Activated T-helper 1 cell treated with Interleukin-2 at 50 U/mL for 16 hours (primary cell): ENCODE measurements around the gene SATB2.

ENCODE experiments used
- DNase-seq: peaks from one replicate; pipeline ENCODE4 v3.0.0-alpha.2; 2020; ENCODE audit warnings: low read depth

SATB2 gene

GRCh38 chr2:199452260-199452990 lies 5.3 kb downstream of the SATB2 start:
- no peak for DNase-seq

DNA sequence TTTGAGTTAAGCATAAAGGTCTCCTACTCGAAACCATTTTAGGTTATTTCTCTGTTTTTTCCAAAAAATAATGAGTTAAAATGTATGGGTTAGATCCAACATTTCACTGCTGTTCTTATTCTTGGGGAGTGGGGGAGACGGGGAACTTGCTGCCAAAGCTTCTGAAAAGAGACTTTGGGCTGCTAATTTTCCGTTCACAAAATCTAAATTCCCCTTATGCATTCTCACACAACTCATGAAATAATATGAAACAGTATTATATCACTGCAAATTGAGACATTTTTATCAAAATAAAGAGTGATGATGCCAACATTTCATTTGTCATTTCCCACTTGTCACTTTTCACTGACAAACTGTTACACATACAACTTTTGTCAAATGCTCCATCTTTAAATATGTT lies 7.8 kb downstream of the SATB2 start:
- DNase-seq: no peak

- no peak for DNase-seq
These were observed 8.3 kb downstream of the SATB2 start for GRCh38 chr2:199449455-199449854.

DNA sequence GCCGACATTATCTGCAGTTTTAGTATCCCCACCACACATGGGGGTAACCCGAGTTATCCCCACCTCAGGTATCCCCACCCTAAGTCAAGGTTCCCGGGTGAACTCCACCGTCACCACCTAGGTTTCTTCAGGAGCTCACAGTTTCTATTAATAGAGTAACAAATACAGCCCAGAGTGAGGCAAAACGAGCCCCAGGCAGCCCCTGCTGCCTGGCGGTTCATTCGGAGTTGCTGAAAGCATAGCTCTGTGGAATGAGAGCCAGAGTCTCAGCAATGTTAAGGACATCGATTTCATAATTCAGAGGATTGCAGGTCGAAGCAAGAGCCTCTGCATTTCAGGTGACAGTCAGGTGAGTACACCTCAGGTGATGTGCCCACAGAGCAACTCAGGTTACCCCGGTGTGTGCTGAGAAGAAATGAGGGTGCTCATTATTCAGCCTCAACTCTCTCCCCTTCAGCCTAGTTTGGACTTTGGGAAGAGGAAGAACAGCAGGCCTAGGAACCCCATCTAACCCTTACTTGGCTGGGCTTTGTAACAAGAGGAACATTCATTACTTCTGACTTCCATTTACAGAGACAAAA lies 10.7 kb downstream of the SATB2 start:
- DNase-seq: no peak

DNA sequence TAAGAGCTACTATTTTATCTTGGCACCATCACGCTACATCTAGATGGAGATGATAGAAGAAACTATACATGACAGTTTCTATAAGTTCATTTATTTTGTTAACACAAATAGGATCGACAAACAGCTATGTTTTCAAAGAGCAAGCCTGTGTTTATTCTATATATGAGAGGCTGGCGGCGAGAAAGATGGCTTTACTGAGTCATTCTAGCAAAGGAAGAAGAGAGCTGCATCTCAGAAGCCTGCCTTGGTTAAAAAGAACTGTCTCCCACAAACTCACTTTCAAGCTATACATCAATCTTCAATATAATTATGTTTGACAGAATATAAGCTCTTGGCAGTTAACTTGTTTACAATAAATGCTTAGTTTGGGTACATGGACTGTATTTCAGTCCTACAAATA lies 13.0 kb downstream of the SATB2 start:
- no peak for DNase-seq

DNA sequence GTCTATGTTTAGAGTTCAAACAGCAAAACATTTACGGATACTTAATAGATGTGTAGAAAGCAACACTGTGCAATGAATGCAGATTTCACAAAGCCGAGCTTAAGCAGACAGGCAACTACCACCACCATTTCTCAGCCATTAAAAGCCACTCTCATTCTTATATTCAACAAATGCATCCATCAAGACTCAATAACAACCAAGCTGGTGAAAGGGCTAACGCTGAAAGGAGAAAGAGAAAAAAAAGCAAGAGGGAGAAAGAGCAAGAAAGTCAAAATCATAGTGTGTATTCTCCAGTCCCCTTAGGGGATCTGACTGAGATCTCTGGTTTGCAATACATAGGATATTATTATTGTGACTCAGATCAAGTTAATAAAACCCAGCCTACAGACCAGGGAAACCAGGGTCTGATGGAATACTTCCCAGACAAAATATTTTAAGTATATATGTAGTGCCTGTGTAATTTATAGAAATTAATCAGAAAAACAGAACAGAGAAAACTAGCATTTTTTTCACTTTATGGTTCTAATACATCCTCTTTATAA lies 14.1 kb downstream of the SATB2 start:
- DNase-seq: no peak

- DNase-seq: no peak
These were observed 15.6 kb downstream of the SATB2 start for GRCh38 chr2:199442173-199442572.

DNA sequence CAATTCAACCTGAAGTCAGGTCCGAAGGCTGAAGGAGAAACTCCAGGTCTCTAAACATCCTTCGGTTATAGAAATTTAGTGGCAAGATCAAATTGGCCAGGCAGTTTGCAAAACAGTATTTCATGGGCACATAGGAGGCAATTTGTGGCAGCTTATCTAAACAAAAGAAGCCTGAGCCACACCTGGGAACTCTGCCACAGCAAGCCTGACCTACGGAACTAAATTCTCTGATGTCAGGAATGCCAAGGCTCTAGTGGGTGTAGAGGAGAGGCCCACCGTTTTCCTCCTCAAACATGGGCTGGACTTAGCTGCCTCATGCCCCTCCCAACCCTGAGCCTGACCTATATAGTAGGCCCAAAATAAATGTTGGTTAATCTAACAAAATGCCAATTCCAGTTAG lies 16.0 kb downstream of the SATB2 start:
- DNase-seq: no peak

DNA sequence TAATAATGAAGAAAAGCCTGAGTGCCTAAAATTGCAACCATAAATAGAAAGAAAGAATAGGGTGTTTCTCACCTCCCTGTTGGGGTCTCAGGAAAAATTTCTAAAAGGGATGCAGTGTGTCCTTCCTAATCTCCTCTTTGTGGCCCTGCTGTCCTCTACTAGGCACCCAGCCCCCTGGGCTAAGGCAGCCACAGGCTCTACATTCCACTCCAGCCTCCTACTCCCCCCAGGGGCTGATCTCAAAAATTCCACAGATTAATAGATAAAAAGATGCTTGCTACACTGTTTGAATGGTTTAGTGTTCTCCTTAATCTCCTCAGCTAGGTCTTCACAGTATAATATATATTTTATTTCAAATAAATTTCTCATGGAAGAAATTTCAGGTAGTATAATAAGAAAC lies 17.6 kb downstream of the SATB2 start:
- no peak for DNase-seq

GRCh38 chr2:199439542-199439941 lies 18.2 kb downstream of the SATB2 start:
- DNase-seq: no peak

DNA sequence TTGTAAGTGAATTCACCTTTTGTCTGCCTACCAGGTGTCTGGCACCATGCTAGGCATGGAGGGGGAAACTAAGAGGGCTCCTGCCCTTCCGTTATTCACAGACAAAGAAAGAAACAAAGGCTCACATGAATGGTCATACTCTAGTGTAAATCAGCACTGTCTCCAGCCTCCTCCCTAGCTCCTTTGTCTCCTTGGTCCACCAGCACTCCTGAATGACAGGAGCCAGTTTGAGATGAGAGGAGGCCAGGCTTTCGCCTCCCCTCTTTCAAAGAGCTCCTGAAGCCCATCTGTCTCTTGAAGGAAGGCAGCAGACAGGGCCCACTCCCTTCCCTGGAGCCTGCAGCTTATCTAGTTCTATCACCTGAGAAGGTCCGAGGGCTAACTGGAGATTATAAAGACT lies 18.7 kb downstream of the SATB2 start:
- no peak for DNase-seq

GRCh38 chr2:199434555-199434954 lies 23.2 kb downstream of the SATB2 start:
- no peak for DNase-seq

DNA sequence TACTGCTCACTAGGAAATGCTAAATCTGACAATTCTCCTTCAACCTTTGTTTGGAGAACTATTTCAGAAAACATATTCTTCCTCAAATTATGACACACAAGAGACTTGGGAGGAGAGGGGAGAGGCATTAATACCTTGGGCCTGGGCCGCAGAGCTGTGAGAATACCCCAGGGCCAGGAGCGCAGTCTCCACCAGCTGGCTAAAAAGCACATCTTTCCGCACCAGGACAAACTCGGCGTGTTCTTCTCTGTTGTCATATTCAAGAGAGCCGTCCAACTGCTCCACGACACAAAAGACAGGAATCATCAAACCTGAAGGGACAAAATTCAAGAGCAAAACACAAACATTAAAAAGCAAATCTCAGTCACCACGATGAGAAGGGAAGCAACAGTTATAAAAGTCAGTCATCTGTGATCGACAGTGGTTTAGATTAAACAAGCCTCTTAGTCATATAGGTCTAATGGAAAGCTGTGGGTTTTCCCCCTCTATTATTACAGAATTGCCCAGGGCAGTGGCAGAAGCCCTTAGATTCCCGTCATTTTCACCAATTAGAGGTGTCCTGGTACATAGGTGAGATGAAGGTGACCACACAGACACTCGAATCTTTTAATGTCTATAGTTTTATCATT lies 24.4 kb downstream of the SATB2 start:
- no peak for DNase-seq

- DNase-seq: no peak
These were observed 26.0 kb downstream of the SATB2 start for GRCh38 chr2:199431746-199432213.

- no peak for DNase-seq
These were observed 27.5 kb downstream of the SATB2 start for GRCh38 chr2:199430214-199430613.

GRCh38 chr2:199428291-199428690 lies 29.4 kb downstream of the SATB2 start:
- DNase-seq: no peak

- no peak for DNase-seq
These were observed 33.6 kb downstream of the SATB2 start for GRCh38 chr2:199424160-199424559.

- no peak for DNase-seq
These were observed 38.3 kb downstream of the SATB2 start for GRCh38 chr2:199419428-199419827.

GRCh38 chr2:199414465-199414864 lies 43.3 kb downstream of the SATB2 start:
- DNase-seq: no peak

- DNase-seq: no peak
These were observed 43.7 kb downstream of the SATB2 start for GRCh38 chr2:199414001-199414400.

DNA sequence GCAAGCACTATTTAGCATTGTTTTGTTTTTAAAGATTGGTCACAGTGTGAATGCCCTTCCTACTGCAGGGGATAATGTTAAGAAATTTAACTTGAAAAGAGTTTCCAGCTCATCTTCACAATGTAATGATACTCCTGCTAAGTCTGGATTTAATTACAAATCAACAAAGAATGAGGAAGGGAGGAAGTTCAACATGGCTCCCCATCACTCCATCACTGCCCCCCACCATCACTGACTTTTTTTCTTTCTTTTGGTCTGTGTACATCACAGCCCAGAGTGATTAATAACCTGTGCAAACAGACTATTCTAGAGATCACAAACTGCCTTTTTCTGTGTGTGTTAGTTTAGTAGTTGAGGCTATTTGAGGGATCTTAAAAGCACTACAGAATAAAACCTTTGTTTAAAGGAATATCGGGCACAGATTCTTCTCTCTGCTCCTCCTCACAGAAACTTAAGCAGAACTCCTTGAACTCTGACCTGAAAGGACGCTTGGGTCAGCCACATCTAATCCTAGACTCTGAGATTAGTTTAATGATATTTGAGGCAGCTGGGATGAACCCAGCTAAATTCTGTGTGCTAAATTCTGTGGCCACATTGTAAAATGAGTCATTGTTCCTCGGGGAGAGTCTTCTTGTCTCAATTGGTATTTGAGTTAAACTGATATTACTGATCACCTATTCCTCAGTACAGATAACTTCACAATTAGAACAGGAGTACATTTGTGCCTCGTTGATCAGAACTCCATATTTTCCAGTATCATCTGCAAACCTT lies 47.8 kb downstream of the SATB2 start:
- no peak for DNase-seq

- no peak for DNase-seq
These were observed 50.3 kb downstream of the SATB2 start for GRCh38 chr2:199407421-199407820.
